CD4-positive, alpha-beta T cell treated with Interleukin-21 for 1 hour (primary cell): Measurements from ENCODE around the gene MYD88.
"Not testable (repeated sequence)": the region's sequence is repeated elsewhere in the genome, so short reads cannot be mapped to it uniquely, and the experiment has no call there.

Experiments used
- DNase-seq: peaks from one replicate; pipeline ENCODE4 v3.0.0-alpha.2; 2020

The MYD88 gene

GRCh38 chr3:38127611-38128302, 10.7 kb upstream of the MYD88 start:
- DNase-seq: no peak

GRCh38 chr3:38128303-38128655, 10.2 kb upstream of the MYD88 start:
- DNase-seq: no peak

GRCh38 chr3:38129058-38129457, 9.4 kb upstream of the MYD88 start:
- no peak for DNase-seq

- DNase-seq: no peak
Observed at GRCh38 chr3:38130631-38131065, 7.8 kb upstream of the MYD88 start.

GRCh38 chr3:38131621-38132369, 6.7 kb upstream of the MYD88 start:
- peak; percentile 36 for DNase-seq

GRCh38 chr3:38133209-38133556, 5.3 kb upstream of the MYD88 start:
- DNase-seq: no peak

GRCh38 chr3:38133557-38134405, 4.7 kb upstream of the MYD88 start:
- no peak for DNase-seq

GRCh38 chr3:38134517-38135143, 3.8 kb upstream of the MYD88 start:
- not testable (repeated sequence) for DNase-seq

- peak; percentile 45 for DNase-seq
Observed at GRCh38 chr3:38135621-38136277, 2.7 kb upstream of the MYD88 start.

GRCh38 chr3:38136393-38136776, 2.1 kb upstream of the MYD88 start:
- DNase-seq: peak; percentile 26

- DNase-seq: peak; percentile 98
Observed at GRCh38 chr3:38136777-38137614, 1.5 kb upstream of the MYD88 start, which contains the start of gene ACAA1. Gene ACAA1 (minus strand): TSS chr3:38137127. CDS start chr3:38137035, 92 bp downstream.

- DNase-seq: peak; percentile 34
Observed at GRCh38 chr3:38137615-38138348, 679 bp upstream of the MYD88 start.

- DNase-seq: no peak
Observed at GRCh38 chr3:38139191-38139590, 730 bp downstream of the MYD88 start.

- DNase-seq: no peak
Observed at GRCh38 chr3:38139652-38140051, 1.2 kb downstream of the MYD88 start.

GRCh38 chr3:38140326-38141172, 2.1 kb downstream of the MYD88 start:
- DNase-seq: no peak

- no peak for DNase-seq
Observed at GRCh38 chr3:38141173-38141951, 2.9 kb downstream of the MYD88 start.

GRCh38 chr3:38141952-38142273, 3.5 kb downstream of the MYD88 start:
- no peak for DNase-seq

GRCh38 chr3:38142959-38143358, 4.5 kb downstream of the MYD88 start:
- DNase-seq: no peak

GRCh38 chr3:38143511-38143910, 5.0 kb downstream of the MYD88 start:
- DNase-seq: no peak
